Activated CD4-positive, alpha-beta T cell treated with anti-CD3 and anti-CD28 coated beads, Interleukin-10, Interleukin-2, amounts not matched to agents 100 ng/mL and 50 ng/mL, durations not matched to agents 16 hours and 8 hours (primary cell): Measurements from ENCODE around the gene OR2F1.

Experiments used
- DNase-seq: peaks from one replicate; pipeline ENCODE4 v3.0.0-alpha.2; 2020

OR2F1 gene

DNA sequence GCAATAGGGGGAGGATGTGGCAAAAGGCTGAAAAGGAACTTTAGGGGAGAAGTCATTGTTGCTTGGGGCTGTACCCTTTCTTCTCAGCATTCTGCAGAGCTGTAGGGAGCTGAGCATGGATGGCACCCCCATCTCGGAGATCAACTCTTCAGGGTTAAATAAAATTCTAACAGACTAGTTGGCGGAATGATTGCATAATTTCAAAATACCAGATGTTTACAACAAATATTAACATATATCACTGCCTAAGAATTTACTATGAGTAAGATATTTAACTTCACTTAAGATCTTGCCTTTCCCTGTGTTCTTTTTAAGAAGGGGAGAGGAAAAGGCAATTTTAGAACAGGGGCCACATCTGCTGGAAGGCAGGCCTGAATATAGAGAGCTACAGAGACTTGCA, 509 bp upstream of the OR2F1 start:
- no peak for DNase-seq

GRCh38 chr7:143958781-143959180, 4.1 kb downstream of the OR2F1 start:
- DNase-seq: no peak

GRCh38 chr7:143960813-143961610, 6.4 kb downstream of the OR2F1 start:
- no peak for DNase-seq

DNA sequence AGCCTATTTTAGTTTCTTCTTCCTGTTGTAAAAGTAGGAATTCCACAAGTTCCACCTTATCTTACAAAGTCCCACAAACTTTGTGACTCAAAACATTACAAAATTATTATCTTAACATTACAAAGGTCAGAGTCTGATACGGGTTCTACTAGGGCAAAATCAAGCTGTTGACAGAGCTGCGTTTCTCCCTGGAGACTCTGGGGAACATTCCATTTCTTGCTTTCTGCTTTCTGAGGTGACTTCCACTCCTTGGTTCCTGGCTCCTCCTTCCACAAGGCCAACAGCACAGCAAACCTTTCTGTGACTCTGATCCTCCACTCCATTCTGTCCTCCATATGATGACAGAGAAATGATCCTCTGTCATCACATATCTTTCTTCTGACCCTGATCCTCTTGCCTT, 10.6 kb downstream of the OR2F1 start:
- no peak for DNase-seq

DNA sequence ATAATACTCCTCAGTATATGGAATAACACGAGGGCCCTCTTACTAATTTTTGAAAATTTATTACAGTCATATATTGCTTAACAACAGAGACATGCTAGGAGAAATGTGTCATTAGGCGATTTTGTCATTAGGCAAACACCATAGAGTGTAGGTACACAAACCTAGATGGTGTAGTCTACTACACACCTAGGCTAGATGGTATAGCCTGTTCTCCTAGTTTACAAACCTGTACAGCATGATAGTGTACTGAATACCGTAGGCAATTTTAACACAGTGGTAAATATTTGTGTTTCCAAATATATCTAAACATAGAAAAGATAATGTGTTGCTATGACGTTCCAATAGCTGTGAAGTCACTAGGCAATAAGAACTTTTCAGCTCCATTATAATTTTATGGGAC, 12.8 kb downstream of the OR2F1 start:
- DNase-seq: no peak

DNA sequence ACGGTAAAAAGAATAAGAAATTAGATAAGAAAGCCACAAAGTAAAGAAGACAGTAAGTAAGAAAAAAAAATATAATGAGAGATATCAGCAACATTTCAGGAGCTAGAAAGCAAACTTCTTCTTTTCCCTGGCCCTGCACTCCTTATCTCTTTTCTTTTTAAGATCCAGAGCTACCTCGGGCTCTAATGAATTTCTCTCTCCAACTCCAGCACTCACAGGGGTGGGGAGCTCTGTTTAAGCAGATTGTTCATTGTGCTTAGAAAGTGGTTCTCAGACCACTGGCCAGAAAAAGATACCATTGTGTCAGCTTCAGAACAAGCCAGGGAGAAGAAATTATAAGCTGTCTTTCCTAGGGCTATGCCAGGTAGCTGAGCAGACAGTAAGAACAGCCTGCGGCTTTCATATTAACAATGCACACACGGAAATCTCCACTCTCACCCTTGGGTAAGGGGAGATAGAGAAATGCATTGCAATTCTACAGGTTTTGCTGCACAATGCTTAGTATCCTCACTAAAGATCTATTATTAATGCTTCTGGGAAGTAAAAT, 19.3 kb downstream of the OR2F1 start:
- no peak for DNase-seq

DNA sequence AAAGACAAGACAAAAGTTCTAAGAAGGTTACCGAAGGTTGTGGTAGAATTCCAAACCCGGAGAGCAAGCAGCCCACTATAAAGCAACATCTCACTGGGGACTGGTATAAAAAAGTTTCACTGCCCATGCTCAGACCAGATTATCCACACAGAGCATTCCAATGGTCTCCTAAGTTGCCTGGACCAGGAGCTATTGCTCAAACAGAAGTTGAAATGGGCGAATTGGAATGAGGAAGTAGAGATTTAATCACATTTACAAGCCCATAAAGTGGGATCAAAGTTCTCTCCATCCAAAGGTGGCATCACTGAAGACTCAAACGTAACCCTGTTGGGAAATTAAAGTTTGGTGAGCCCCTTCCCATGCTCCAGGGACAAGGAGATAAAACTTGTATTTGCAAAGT, 19.8 kb downstream of the OR2F1 start:
- DNase-seq: no peak

DNA sequence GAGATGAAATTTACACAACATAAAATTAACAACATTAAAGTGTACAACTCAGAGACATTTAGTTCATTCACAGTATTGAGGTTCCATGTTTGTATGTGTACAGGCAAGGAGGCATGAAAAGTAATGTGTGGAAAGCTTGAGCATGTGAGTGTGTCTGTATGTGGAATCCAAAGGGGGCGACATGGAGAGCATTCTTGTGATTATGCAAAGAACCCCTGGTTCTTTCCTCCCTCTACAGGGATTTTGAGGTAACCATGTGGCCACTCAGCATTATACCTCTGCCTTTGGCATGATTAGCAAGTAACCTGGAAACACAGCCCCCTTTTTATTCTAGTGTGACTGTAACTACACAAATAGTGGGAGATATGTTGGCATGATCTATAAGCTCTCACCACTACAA, 21.0 kb downstream of the OR2F1 start:
- DNase-seq: peak; percentile 9

DNA sequence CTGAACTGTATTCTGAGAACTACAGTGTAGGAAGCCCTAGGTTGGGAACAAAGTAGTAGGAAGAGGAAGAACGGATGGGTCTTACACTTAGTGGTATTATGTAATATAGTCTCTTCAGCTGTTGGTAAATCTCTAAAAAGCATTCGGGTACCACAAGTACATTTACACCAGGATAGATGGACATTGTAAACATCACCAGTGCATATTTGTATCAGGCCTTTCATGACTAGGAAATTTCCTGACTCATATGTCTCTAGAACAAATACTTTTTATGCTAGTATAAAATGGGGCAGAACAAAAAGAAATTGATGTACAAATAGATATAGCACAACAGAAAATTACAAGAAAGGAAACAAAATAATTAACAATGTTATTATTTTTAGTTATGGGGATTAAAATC, 23.9 kb downstream of the OR2F1 start:
- no peak for DNase-seq

GRCh38 chr7:143979359-143979758, 24.7 kb downstream of the OR2F1 start:
- DNase-seq: no peak

DNA sequence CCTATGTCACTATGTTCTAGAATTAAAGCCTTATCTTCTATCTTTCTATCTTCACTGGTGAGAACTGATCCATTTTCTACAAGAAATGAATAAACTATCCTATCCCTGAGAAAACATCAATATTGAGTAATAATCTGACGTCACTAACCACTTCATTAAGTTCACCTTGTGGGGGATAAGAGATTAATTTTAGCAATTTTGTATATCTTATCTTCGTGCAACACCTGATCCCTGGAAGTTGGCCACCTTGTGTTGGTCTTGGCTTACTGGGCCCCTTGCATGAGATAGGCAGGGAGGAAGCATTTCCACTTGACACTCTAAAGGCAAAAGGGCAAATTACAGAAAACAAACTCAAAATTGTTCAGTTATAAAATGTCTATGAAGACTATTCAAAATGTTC, 25.4 kb downstream of the OR2F1 start:
- DNase-seq: no peak

DNA sequence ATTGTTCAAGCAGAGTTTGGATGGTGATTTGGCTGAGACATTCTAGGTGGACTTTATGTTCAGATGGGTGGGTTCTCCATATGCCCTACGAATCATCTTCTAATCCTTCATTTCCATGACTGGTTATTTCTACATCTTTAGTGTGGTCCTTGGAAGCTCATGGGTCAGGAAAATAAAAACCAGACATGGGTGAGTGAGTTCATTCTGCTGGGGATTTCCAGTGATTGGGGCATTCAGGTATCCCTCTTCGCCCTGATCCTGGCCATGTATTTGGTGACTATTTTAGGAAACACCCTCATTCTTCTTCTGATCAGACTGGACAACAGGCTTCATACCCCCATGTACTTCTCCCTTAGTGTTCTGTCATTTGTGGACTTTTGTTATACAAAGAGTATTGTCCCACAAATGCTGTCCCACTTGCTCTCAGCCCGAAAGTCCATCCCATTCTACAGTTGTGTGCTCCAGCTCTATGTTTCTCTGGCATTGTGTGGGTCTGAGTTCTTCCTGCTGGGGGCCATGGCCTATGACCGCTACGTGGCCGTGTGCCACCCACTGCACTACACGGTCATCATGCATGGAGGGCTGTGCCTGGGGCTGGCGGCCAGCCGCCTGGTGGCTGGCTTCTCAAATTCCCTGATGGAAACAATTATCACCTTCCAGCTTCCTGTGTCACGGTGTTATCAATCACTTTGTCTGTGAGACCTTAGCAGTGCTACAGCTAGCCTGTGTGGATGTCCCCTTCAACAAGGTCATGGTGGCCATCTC, 26.3 kb downstream of the OR2F1 start:
- DNase-seq: no peak

DNA sequence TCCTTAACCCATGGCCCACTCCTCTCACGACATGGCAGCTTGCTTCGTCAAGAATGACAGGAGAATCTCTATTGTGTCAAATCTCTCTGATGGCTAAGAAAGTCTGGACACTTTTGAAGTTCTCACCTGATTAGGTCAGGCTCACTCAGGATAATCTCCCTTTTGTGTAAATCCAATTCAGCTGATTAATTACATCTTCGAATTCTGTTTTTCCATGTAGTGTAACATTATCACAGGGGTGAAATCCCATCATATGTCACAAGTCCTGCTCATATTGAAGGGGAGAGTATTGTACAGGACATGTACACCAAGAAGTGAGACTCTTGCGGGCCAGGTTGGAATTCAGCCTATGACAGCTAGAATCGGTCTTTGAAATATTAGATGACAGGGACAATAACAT, 29.3 kb downstream of the OR2F1 start:
- no peak for DNase-seq

DNA sequence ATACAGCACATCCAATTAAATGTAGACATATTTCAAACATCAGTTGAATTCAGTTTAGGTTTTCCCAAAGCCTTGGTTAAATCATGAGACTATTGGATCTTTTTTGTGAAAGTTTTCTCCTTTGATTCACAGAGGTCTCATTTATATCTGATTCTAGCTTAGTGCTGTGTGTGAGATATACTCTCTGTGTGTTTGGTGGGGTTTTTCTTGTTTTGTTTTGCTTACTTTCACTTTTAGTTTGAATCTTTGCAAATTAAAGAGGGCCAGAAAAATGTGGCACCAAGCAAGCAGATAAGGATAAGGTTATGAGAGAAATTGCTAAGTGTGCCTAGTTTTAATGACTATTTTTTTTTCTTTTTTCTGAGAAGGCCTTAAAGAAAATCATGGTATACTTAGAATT, 32.9 kb downstream of the OR2F1 start:
- DNase-seq: no peak

- DNase-seq: no peak
These were observed 34.5 kb downstream of the OR2F1 start for GRCh38 chr7:143988976-143989745.

- DNase-seq: no peak
These were observed 38.0 kb downstream of the OR2F1 start for GRCh38 chr7:143992670-143993069.

GRCh38 chr7:143993924-143994323, 39.3 kb downstream of the OR2F1 start:
- DNase-seq: no peak

DNA sequence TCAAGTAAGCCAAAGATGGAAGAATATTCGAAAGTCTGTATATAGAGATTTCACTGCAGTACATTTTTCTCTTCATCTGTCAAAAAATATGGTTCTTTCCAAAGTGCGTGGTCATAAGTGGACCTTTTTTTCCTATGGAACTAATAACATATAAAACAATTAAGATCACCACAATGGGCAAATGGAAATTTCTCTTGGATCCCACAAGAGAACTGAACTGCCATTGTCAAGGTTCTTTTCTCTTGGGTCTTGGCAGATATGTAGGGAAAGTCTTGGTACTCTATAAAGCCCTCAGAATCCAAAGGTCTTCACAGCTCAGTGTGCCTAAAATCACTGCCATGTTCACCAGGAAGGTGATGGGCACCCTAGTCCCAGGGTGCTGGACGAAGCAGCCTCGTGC, 45.4 kb downstream of the OR2F1 start, which contains the start of gene OR6B1:
OR6B1 (plus strand) TSS at position 301 of the 400 bp plus-strand sequence. CDS start 3,677 bp downstream, outside the sequence.
- DNase-seq: no peak

GRCh38 chr7:144001543-144001942, 46.9 kb downstream of the OR2F1 start:
- DNase-seq: no peak

DNA sequence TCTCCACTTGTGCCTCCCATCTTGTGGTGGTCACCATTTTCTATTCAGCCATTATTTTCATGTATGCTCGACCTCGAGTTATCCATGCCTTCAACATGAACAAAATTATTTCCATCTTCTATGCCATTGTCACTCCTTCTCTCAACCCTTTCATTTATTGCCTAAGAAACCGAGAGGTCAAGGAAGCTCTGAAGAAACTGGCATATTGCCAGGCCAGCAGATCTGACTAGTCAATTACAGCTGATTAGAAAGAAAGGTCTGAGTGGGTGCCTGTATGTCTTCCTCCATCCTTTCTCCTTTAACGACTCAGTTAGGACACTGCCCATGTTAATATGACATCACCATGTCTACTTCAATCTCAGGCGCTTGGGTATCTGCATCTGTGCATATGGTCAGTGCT, 50.1 kb downstream of the OR2F1 start:
- no peak for DNase-seq

DNA sequence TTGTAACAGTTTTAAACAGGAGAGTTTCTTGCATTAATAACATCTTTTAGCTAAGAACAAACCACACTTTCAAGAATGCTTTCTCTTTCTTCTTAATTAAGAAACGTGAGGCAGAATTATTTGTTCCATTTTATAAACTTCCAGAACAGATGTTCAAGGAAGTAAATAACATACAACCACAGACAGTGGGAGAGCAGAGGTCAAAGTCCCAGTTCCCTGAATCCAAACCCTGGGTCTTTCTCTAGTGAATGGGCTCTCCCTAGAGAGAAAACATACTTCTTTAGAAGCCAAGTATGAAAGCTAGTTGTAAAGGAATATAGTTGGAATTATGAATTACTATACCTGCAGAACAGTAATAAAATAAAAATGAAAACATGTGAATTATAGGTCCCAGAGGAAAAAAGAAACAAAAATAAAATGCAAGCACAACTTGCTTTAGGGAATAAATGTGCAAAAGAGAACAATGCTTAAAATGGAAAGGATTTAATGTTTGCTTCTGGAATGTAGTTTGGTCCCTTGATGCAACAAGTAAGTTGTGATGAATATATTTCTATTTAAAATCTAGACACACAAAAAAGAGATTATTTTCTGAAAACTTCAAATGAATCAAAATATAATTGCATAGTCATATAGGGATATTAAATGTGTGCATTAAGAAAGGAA, 51.5 kb downstream of the OR2F1 start:
- DNase-seq: no peak

GRCh38 chr7:144006692-144007042, 52.0 kb downstream of the OR2F1 start:
- DNase-seq: no peak

- DNase-seq: no peak
These were observed 54.7 kb downstream of the OR2F1 start for GRCh38 chr7:144009361-144009760.
